GM12801 (cell line): ENCODE measurements around the gene ETNK2.

Source experiments
- TF ChIP-seq, protein P1 (sequence below): IDR thresholded peaks from one replicate; pipeline ENCODE4 v1.5.1; 2011; ENCODE audit warnings: control low read depth; ENCODE audit not compliant: insufficient read length; ENCODE audit errors: extremely low read depth

ETNK2 gene

DNA sequence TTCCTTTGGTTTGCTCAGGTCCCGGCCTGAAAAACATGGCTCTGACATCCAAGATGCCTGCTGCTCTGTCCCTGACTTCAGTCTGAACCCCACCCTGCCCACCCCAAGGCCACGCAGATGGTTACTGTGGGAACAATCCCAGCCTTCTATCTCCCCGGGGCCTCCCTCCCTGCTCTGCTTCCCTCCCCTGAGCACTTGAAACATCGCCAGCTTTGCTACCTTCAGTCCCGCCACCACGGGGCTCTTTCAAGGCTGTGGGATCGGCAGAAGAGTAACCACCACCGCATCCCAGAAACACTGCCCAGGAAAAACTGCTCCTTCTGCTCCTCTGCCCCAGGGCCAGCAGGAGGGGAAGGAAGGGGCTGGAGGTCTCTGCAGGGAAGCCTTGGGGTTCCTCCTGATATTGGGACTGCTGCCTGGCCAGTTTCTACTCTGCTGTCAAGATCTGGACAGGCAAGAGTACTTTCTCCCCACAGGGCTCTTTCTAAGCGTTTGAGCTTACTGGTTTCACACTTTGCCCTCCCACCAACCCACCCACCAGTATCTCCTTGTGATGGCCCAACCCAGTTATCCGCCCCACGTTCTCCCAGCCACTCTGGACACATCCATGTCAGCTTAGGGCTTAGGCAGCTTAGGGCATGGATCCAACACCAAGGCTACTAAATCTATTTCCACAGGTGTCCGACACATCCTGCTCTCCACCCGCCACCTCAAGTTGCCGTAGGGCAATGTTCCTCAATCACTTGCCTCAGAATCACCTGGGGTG lies 8.4 kb downstream of the ETNK2 start:
- TF ChIP-seq, protein P1, sequence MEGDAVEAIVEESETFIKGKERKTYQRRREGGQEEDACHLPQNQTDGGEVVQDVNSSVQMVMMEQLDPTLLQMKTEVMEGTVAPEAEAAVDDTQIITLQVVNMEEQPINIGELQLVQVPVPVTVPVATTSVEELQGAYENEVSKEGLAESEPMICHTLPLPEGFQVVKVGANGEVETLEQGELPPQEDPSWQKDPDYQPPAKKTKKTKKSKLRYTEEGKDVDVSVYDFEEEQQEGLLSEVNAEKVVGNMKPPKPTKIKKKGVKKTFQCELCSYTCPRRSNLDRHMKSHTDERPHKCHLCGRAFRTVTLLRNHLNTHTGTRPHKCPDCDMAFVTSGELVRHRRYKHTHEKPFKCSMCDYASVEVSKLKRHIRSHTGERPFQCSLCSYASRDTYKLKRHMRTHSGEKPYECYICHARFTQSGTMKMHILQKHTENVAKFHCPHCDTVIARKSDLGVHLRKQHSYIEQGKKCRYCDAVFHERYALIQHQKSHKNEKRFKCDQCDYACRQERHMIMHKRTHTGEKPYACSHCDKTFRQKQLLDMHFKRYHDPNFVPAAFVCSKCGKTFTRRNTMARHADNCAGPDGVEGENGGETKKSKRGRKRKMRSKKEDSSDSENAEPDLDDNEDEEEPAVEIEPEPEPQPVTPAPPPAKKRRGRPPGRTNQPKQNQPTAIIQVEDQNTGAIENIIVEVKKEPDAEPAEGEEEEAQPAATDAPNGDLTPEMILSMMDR: no peak

DNA sequence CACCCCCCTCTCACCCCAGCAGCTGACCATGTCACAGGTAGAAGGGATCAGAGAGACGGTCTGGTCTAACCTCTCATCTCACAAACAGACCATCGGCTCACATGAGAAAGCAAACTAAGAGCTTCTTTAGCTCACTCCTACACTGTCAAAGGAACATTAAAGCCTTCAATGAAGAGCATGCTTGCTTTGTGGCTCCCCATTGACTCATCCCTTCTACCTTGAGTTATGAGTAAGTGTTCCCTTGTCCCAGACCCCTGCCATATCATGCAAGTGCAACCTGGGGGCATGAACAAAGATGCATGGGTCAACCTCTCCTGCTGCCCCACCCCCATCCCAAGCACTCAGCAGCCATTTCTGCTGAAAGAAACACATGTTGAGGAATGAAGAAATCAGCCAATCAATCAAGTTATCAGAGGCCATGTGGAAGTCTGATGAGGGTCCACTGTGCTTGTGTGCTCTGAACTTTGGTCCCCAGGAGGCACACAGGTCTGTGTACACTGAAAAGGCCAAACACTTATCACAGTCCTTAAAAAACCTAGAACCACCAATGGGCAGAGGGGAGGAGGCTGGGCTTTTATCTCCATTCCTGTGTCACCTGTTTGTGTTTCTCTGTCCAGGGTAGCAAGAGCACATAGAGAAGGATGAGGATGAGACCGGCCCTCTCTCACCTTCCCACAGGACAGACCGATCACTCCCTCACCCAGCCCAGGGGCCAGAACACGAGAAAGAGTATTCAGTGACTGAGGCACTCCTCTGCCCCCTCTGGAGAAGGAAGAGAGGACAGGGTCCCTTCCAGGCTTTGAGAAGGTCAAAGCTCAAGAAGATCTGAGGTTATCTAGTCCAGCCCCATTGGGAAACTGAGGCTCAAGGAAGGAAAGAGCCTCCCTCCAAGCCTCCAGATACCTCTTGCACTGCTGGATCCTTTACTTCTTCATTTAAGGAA lies 9.5 kb downstream of the ETNK2 start:
- TF ChIP-seq, protein P1: no peak

DNA sequence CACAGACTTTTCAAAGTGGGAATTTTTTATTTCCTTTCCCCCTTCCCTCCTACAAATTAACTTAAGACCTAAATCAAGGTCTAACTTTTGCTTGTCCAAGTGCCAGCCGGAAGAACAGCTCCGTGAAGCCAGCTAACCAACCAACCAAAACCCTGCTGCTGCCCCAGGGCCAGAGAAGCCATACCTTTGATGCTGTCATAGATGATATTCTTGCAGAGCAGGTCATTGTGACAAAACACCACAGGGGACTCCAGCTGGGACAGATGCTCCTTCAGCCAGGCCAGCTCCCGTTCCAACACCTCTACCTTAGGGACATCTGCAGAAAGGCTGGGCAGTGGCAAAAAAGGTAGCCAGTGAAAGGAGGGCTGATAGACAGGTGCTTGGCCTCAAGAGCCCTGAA lies 10.7 kb downstream of the ETNK2 start:
- TF ChIP-seq, protein P1: no peak

DNA sequence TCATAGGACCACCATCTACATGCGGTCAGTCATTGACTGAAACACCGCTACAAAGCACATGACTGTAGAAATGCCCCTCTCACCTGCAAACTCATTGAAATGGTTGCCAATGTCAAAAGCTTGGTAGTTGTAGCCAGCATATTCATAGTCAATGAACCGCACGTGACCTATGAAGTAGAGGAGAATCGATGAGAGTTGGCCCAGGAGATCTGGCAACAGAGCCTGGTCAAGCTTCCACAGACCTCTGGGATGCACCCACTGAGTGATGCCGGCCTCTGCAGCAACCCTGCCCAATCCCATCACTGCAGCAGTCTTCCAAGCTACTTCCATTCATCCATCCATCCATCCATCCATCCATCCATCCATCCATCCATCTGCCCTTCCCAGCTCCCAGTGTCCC lies 11.9 kb downstream of the ETNK2 start:
- TF ChIP-seq, protein P1: no peak

DNA sequence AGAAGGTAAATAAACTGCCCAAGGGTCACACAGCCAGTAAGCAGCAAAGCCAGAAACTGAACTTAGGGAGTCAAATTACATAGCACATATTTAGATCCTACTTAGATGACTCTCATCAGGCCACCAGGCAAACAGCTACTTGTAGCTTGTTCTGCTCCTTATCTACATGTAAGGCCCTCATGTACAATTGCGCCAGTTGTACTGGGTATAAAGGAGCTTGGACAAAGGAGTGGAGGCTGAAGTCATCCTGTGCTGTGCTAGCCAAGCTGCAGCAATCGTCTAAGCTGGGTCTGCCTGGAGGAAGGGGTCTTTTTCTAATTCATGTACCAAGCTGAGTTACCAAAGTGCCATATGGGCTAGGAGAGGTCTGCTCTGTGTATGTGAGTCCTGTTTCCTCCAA lies 12.8 kb downstream of the ETNK2 start:
- TF ChIP-seq, protein P1: no peak

DNA sequence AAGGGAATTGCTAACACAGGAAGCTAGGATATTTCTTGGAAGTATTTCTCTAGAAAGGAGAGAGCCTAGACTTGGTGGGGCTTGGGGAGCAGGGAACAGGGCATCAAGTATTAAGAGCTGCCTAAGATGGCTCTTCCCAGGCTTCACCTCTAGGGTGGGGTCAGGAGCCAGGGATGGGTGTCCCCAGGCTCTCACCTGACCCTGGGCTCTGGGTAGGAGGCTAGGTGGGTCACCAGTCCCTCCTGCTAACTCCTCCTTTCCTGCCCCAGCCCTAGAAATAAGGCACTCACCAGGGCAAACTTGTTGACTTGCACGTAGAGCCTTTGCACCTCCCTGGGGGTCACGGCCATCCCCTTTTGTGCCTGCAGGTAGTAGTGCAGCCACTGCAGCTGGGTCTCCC lies 15.0 kb downstream of the ETNK2 start:
- TF ChIP-seq, protein P1: no peak

DNA sequence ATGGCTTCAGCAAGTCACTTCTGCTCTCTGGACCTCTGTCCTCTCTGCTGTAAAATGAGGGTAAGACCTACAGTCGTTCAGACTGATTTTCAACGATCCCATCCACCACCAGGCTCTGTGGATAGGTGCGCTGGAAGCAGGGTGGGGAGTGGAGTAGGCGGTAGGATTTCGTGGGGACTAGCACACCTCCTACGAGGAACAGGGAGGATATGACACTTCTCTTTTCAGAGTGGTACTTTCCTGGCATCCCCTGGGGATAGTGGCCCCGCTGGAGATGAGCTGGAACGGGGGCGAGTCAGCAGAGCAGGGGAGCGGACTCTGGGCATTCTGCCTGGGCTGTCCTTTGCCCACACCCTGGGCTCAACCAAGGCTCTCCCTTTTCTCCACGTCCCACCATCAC lies 17.7 kb downstream of the ETNK2 start:
- TF ChIP-seq, protein P1: no peak
